NCI-H146 (cell line): ENCODE measurements around the gene ZXDA.
"Not testable (repeated sequence)": the region's sequence is repeated elsewhere in the genome, so short reads cannot be mapped to it uniquely, and the experiment has no call there.

ENCODE experiments used
- DNase-seq: peaks from one replicate; lab custom pipeline; 2025; lab: John Stamatoyannopoulos, UW

Gene ZXDA, protein sequence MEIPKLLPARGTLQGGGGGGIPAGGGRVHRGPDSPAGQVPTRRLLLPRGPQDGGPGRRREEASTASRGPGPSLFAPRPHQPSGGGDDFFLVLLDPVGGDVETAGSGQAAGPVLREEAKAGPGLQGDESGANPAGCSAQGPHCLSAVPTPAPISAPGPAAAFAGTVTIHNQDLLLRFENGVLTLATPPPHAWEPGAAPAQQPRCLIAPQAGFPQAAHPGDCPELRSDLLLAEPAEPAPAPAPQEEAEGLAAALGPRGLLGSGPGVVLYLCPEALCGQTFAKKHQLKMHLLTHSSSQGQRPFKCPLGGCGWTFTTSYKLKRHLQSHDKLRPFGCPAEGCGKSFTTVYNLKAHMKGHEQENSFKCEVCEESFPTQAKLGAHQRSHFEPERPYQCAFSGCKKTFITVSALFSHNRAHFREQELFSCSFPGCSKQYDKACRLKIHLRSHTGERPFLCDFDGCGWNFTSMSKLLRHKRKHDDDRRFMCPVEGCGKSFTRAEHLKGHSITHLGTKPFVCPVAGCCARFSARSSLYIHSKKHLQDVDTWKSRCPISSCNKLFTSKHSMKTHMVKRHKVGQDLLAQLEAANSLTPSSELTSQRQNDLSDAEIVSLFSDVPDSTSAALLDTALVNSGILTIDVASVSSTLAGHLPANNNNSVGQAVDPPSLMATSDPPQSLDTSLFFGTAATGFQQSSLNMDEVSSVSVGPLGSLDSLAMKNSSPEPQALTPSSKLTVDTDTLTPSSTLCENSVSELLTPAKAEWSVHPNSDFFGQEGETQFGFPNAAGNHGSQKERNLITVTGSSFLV

DNA sequence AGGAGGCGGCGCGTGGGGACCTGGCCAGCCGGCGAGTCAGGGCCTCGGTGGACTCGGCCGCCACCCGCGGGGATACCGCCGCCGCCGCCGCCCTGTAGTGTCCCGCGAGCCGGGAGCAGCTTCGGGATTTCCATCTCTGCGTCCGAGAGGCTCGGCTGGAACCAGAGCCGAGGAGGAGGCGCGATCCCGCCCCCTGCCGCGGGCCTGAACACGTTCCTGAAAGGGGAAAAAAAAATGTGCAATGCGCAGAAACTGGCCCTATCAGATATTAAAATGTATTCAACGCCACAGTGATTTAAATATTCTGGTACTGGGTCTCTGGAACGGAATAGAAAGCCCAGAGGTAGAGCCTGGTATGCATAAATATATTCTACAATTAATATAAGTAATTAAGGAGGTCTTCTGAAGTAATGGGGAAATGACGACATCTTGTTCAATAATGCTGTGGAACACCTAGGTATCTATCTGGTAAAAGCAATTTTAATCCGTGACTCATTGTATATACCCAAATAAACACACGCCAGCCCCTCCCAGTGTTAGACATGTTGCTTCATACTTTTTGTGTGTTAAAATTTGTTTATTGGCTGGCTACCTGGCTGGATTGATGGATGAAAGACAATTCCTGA is at the start of gene ZXDA:
ZXDA (minus strand) TSS at position 172 of the 626 bp plus-strand sequence; CDS start at position 134, 38 bp downstream.
- DNase-seq = not testable (repeated sequence)

DNA sequence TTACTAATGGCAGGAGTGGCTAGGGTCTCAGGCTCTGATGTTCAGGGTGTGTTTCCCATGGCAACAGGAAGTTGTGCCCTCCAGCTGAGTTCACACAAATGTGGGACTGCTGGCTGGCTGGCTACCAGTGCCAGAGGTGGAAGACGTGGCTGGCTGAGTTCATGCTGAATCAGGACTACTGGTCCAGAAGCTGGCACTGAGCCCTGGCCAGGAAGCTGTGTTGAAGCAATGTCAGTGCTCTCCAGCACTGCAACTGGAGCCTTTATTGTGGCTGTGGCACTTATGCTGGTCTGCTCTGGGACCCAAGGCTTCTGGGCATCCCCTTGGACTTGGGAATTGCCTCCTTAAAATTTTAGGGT is 42.0 kb upstream of the ZXDA start:
- DNase-seq = no peak

DNA sequence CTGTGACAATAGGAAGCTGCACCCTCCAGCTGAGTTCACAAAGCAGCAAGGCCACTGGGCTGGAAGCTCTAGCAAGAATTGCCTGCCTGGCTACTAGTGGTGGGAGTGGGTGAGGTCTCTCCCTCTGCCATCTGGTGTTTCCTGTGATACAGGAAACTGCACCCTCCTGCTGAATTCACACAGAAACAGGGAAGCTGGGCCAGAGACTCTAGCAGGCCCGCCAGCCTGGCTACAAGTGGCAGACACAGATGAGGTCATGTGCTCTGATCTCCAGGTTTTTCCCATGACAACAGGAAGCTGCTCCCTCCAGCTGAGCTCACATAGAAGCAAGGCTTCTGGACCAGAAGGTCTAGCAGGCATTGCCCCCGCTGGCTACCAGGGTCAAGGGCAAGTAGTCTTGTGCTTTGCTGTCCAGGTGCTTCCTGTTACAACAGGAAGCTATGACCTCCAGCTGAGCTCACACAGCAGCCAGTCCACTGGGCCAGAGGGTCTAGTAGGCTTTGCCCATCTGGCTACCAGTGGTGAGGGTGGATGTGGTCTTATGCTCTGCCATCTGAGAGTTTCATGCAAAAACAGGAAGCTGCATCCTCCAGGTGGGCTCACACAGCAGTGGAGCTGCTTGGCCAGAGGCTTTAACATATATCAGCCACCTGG is 41.5 kb upstream of the ZXDA start:
- peak; percentile 23 for DNase-seq

DNA sequence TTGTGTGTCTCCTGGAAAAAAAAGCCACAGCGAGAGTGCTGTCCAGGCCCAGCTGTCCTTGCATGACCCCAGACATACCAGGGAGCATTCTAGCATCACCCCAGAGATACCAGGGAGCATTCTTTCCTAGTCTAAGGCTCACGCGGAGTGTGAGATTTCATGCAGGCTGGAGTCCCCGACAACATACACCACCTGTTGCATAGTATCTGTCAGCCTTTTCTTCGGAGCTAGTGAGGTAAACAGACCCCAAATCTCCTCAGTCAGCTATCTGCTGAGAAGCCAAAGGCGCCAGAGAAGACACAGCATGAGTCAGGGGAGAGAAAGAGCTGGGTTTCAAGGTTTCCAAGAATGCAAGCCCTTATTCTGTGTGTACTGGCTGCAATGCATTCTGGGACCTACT is 23.1 kb upstream of the ZXDA start:
- DNase-seq = no peak

DNA sequence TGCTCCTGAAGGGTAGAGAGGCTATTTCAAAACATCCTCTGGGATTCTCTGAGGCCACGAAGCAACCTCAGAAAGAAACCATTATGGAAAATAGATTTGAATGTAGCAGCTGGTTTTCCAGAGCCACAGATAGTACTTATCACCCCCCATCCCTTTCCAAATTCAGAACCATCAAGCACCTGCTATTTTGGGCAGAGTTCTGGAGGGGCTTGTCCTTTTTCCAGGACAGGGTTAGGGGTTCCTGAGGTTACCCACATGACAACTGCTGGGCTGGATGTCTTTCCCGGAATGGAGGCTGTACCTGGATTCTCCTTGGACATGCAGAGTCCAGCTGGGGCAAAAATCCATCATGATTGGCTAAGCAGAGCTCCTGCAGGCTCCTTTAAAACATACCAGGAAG is 22.0 kb upstream of the ZXDA start:
- no peak for DNase-seq

DNA sequence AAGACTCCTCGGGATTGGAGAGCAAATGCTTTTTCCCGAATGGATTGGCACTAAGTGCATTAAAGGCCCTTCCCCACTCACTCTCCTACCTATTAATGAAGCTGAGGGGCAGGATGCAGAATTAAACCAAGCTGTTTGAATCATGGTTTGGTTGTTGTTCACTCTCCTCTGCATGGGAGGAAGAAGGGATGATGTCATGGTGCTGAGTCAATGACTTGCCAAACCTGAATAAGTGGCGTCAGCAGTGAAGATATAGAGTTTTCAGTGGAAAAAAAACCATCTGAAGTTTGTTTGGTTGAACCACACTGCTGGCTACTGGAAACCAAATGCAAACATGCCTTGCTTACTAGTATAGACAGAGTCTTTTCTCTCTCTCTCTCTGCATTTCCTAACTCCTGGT is 19.8 kb upstream of the ZXDA start:
- no peak for DNase-seq

DNA sequence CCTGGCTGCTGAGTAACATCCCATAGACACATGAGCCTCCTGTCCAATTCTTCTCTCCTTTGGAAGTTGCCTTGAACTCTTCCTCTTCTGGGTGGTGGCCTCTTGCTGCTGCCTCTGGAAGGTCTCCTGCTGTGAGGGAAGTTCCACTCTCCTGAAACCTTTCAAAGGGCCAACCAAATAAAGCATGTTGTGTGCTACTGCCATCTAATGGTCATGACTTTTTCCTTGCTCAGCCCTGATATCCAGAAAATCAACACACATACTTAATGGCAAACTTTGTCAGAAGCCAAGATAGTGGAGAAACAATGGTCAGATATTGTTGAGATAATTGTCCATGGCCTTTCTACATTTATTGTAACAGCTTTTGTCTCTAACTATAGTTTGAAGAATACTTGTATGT is 19.1 kb upstream of the ZXDA start:
- peak; percentile 58 for DNase-seq

DNA sequence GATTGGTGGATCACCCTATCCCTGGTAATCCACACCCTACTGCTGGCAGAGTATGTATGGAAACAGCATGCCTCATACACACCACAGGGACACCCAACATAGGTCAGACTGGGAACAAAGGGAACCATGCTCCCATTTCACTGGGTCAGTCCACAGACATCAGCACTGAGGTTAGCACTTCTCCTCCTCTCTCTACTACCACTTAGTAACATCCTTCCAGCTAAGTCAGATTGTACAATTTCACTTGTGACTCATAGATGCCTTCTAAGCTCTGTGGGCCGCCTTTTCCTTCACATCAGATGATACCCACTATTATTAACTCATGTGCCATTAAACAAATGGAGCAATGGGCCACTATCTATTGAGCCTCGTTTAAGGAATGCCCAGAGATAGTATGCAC is 15.5 kb upstream of the ZXDA start:
- no peak for DNase-seq

DNA sequence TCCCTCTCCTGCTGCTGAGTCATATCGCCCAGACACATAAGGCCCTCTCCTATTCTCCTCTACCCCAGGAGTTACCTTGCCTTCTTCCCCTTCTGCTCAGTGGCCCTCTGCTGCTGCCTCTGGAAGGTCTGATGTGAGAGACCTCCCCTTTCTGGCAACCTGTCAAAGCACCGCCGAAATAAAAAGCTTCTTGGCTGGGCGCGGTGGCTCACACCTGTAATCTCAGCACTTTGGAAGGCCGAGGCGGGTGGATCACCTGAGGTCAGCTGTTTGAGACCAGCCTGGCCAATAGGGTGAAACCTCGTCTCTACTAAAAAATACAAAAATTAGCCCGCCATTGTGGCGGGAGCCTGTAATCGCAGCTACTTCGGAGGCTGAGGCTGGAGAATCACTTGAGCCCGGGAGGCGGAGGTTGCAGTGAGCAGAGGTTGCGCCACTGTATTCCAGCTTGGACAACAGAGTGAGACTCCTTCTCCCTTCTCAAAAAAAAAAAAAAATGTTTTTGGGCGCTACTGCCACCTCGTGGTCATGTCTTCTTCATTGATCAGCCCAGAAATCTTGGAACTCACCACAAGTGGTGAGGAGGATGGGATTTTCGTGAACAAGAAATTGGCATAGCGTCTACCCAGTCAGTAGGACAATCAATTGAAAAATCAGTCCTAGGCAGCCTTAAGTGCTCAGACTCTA is 8.6 kb upstream of the ZXDA start:
- peak; percentile 51 for DNase-seq

DNA sequence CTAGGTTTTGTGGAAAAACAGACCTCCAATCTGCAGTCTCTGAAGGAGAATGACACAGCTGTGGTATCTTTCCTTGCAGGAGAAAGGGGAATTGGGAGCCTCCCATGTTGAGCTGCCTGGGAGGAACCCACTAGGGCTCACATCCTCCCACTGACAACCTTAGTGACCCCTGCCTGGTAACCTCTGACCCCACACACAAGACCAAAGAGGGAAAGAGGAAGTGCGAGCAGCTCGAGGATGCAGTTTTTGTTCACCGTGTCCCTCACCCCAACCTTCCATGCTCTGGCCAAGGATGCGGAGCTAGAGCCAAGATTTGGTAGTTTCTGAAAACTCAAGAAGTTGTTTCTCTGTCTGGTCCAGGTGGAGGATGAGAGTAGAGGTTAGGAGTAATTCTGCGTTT is 5.4 kb upstream of the ZXDA start:
- no peak for DNase-seq

DNA sequence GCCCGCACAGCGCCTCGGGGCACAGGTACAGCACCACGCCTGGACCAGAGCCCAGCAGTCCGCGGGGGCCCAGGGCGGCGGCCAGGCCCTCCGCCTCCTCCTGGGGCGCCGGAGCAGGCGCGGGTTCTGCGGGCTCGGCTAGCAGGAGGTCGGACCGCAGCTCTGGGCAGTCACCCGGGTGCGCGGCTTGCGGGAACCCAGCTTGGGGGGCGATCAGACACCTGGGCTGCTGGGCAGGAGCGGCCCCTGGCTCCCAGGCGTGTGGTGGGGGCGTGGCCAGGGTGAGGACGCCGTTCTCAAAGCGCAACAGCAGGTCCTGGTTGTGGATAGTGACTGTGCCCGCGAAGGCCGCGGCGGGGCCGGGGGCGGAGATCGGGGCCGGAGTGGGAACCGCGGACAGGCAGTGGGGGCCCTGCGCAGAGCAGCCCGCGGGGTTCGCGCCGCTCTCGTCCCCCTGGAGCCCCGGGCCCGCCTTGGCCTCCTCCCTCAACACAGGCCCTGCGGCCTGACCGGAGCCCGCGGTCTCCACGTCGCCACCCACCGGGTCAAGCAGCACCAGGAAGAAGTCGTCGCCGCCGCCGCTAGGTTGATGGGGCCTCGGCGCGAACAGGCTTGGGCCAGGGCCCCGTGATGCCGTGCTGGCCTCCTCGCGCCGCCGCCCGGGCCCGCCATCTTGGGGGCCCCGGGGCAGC is 517 bp downstream of the ZXDA start:
- peak; percentile 80 for DNase-seq

DNA sequence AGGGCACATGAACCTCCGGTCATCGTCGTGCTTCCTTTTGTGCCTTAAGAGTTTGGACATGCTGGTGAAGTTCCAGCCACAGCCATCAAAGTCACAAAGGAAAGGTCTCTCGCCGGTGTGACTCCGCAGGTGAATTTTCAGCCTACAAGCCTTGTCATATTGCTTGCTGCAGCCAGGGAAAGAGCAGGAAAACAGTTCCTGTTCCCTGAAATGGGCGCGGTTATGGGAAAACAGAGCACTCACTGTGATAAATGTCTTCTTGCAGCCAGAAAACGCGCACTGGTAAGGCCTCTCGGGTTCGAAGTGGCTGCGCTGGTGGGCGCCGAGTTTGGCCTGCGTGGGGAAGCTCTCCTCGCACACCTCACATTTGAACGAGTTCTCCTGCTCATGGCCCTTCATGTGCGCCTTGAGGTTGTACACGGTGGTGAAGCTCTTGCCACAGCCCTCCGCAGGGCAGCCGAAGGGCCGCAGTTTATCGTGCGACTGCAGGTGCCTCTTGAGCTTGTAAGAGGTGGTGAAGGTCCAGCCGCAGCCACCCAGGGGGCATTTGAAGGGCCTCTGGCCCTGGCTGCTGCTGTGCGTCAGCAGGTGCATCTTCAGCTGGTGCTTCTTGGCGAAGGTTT is 1.2 kb downstream of the ZXDA start:
- DNase-seq = not testable (repeated sequence)

DNA sequence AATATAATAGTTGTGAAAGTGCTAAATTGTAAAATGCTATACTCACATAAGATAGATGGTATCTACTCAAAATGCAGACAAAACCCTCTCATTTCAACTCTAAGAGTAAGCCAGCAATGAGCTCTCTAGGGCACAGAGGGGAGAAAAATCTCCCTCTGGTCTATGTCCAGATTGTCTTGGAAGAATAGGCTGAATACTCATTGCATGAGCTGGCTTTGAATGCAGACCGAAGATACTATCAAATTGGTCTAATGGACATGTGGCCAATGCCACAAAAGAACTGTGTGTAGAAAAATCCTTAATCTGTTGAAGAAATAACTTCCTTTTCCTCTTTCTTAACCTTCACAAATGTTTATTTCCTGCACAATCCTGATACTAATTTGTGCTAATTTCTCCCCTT is 3.5 kb downstream of the ZXDA start:
- no peak for DNase-seq

DNA sequence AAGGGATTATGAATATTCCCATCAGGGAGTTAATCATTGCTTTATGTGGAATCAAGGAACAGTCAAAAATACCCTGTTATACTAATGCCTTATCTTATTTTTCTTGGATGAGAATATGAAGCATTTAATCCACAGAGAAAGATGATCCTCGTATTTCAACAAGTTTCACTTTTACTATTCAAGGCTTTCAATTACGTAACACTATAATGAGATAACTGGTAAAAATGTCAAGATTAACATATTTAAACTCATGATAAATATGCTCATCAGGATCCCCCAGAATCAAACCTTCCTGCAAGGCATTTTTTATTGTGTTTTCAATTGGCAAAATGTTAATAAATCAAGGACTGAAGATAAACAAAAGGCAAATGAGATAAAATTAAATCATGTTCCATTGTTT is 5.1 kb downstream of the ZXDA start:
- no peak for DNase-seq

DNA sequence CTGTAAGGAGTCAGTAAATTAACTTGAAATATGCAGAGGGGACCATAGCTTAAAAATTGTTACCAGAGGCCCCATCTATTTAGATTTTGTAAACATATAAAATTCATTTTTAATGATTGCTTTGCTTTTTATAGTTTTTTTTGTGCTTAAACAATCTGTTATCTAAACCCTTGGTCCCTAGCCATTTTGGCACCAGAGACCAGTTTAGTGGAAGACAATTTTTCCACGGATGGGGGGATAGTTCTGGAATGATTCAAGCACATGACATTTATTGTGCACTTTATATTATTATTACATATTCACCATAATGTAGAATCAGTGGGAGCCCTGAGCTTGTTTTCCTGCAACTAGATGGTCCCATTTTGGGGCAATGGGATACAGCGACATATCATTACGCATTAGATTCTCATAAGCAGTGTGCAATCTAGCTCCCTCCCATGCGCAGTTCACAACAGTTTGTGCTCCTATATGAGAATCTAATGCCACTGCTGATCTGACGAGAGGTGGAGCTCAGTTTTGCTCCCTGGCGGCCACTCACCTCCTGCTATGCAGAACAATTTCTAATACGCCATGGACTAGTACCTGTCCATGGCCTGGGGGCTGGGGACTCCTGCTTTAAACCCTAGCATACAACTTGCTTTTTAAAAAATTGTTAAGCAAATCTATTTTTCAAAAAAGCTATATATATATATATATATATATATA is 5.9 kb downstream of the ZXDA start:
- DNase-seq = no peak

DNA sequence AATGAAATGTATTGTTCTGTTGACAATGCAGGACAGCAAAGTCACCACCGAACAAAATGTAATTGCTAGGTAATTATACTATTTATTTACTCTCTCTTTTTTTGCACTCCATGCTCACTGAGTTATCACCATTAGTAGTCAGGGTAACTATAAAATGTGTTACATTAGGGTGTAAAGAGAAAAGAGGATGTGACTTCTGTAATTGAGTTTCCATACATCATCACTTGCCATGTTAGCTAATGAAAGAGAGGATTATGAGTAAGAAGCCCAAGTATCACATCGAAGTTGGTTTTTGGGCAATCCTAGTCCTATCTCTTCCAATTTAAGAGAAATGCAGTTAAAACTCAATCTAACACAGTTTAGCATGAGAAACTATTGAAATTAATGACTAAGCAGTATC is 7.6 kb downstream of the ZXDA start:
- peak; percentile 65 for DNase-seq

DNA sequence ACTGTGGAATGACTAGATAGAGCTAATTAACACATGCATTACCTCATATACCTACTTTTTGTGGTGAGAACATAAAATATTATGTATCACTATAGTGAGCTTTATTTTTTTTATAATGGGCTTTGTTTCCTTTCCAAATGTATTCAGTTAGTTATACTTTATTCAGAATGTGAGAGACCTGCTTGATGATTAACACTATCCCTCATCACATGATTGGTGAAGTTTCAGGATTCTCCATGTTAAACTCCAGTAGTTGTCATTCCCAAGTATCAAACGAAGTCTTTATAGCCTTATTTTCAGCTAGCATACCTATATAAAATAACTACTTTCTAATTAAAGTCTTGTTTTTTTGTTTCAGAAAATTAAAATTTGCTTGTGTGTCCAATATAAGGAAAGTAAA is 8.8 kb downstream of the ZXDA start:
- no peak for DNase-seq

DNA sequence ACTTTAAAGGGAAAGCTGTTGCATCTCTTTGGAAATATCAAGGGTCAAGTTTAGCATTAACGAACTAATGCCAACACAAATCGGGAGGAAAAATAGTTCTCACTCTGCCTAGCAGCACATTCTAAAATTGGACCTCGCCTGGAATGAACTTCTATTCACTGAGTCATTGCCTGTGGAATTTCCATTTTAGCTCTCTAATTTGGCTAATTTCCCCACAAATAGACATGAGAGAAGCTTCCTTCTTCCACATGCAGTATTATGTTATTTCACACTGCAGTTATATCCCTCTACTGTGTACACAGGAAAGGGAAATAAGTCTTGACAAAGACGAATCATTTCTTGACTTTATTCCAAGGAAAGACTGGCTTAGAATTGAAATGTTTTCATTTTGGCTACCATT is 9.3 kb downstream of the ZXDA start:
- DNase-seq = no peak

DNA sequence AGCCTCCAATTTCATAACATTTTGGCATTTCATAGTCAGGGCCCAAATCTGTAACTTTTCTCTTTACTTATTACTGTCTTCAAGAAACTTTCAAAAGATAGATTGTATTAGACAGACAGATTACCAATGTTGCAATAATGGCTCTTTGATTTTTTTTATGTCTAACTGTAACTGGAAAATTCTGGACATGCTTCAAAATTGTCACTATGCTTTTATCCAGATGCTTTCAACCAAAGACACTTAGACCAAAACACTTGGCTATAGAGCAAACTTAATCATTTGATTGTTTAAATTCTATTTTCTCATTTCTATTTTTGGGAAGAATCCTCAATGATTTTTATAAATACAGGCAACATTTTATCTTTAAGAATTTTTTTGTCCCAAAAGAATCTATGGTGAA is 10.4 kb downstream of the ZXDA start:
- no peak for DNase-seq

DNA sequence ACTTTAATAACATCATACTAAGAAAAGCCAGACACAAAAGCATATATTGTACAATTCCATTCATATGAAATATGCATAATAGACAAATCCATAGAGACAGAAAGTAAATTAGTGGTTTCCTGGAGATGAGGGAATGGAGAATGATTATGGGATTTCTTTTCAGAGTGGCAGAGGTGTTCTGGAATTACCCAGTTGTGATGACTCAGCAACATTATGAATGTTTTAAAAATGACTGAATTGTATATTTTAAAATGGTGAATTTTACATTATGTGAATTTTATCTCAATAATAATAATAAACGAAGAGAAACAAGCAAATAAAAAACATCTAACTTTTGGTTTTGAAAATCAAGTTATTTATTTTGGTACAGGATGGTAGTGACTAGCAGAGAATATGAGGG is 11.2 kb downstream of the ZXDA start:
- no peak for DNase-seq
